ENCODE data around the gene TSPAN18.

GRCh38 chr11:44753961-44754645 lies 27.3 kb downstream of the TSPAN18 start:
- TF ChIP-seq CTCF (IDR thresholded peaks at IDR 0.05; ENCODE audit: control extremely low read depth in 1 of 3, insufficient read depth in 1 of 3, low read depth in 1 of 3, low read length in 3 of 3) (no peak), E2F6 (IDR thresholded peaks at IDR 0.05) (no peak), ATF2 (IDR thresholded peaks at IDR 0.05; ENCODE audit: low read length) (no peak), SRF (IDR thresholded peaks at IDR 0.05; ENCODE audit: low read depth, low read length) (no peak), CEBPB (IDR thresholded peaks at IDR 0.05; ENCODE audit: low read depth, low read length) (no peak), BRCA1 (IDR thresholded peaks at IDR 0.05; ENCODE audit: low read depth, low read length) (no peak), POLR2A (IDR thresholded peaks at IDR 0.05; ENCODE audit: control extremely low read depth in 1 of 2, low read depth in 2 of 2, low read length in 2 of 2) (no peak)
